ENCODE measurements around the gene NPIPB6.

Gene NPIPB6

GRCh38 chr16:28300327-28300726 lies 63.0 kb downstream of the NPIPB6 start:
- Histone ChIP-seq H3K4me1 (ENCODE audit: control insufficient read depth, insufficient read depth, low read length) (peaks cover 3% of the 10 kb centered on the region), H3K9me3 (ENCODE audit: control insufficient read depth, insufficient read depth, low read length) (no peaks in the 10 kb centered on the region), H3K27me3 (ENCODE audit: control insufficient read depth, insufficient read depth, low read length) (no peaks in the 10 kb centered on the region), H3K36me3 (ENCODE audit: control insufficient read depth, insufficient read depth, low read length) (0 out of 2 replicates have a peak, but pooled peaks cover 10% of the 10 kb centered on the region), H3K27ac (ENCODE audit: low read length) (no peak overlapping the region), H3K4me3 (ENCODE audit: low read length) (no peak overlapping the region)
- WGBS (ENCODE audit: insufficient coverage, insufficient read length): no CpG with 5 or more reads among the region's 5 CpGs
- no peak for DNase-seq (ENCODE audit: low read depth, low spot score)

GRCh38 chr16:28298511-28298878 lies 64.8 kb downstream of the NPIPB6 start:
- no peak overlapping the region for H3K4me3 ChIP-seq (ENCODE audit: low read length)
- WGBS (ENCODE audit: insufficient coverage, insufficient read length): no CpG with 5 or more reads among the region's 4 CpGs
- H3K27ac ChIP-seq (ENCODE audit: low read length): no peak overlapping the region
- no peaks in the 10 kb centered on the region for H3K27me3 ChIP-seq (ENCODE audit: control insufficient read depth, insufficient read depth, low read length)
- 0 out of 2 replicates have a peak, but pooled peaks cover 10% of the 10 kb centered on the region for H3K36me3 ChIP-seq (ENCODE audit: control insufficient read depth, insufficient read depth, low read length)
- H3K9me3 ChIP-seq (ENCODE audit: control insufficient read depth, insufficient read depth, low read length): no peaks in the 10 kb centered on the region
- no peak for DNase-seq (ENCODE audit: low read depth, low spot score)
- H3K4me1 ChIP-seq (ENCODE audit: control insufficient read depth, insufficient read depth, low read length): peaks cover 5% of the 10 kb centered on the region

GRCh38 chr16:28297784-28298510 lies 65.4 kb downstream of the NPIPB6 start:
- WGBS (ENCODE audit: insufficient coverage, insufficient read length): no CpG with 5 or more reads among the region's 11 CpGs
- no peak overlapping the region for H3K4me3 ChIP-seq (ENCODE audit: low read length)
- H3K36me3 ChIP-seq (ENCODE audit: control insufficient read depth, insufficient read depth, low read length): 0 out of 2 replicates have a peak, but pooled peaks cover 10% of the 10 kb centered on the region
- no peaks in the 10 kb centered on the region for H3K9me3 ChIP-seq (ENCODE audit: control insufficient read depth, insufficient read depth, low read length)
- peaks cover 5% of the 10 kb centered on the region for H3K4me1 ChIP-seq (ENCODE audit: control insufficient read depth, insufficient read depth, low read length)
- no peak for DNase-seq (ENCODE audit: low read depth, low spot score)
- H3K27me3 ChIP-seq (ENCODE audit: control insufficient read depth, insufficient read depth, low read length): no peaks in the 10 kb centered on the region
- no peak overlapping the region for H3K27ac ChIP-seq (ENCODE audit: low read length)

- peaks cover 5% of the 10 kb centered on the region for H3K4me1 ChIP-seq (ENCODE audit: control insufficient read depth, insufficient read depth, low read length)
- no CpG with 5 or more reads among the region's 2 CpGs for WGBS (ENCODE audit: insufficient coverage, insufficient read length)
- no peak overlapping the region for H3K27ac ChIP-seq (ENCODE audit: low read length)
- no peaks in the 10 kb centered on the region for H3K27me3 ChIP-seq (ENCODE audit: control insufficient read depth, insufficient read depth, low read length)
- no peak for DNase-seq (ENCODE audit: low read depth, low spot score)
- 0 out of 2 replicates have a peak, but pooled peaks cover 10% of the 10 kb centered on the region for H3K36me3 ChIP-seq (ENCODE audit: control insufficient read depth, insufficient read depth, low read length)
- no peak overlapping the region for H3K4me3 ChIP-seq (ENCODE audit: low read length)
- no peaks in the 10 kb centered on the region for H3K9me3 ChIP-seq (ENCODE audit: control insufficient read depth, insufficient read depth, low read length)
Observed at GRCh38 chr16:28297308-28297707, 66.0 kb downstream of the NPIPB6 start.

- H3K4me3 ChIP-seq (ENCODE audit: low read length): no peak overlapping the region
- no peak overlapping the region for H3K27ac ChIP-seq (ENCODE audit: low read length)
- H3K9me3 ChIP-seq (ENCODE audit: control insufficient read depth, insufficient read depth, low read length): no peaks in the 10 kb centered on the region
- no peaks in the 10 kb centered on the region for H3K27me3 ChIP-seq (ENCODE audit: control insufficient read depth, insufficient read depth, low read length)
- peaks cover 5% of the 10 kb centered on the region; the same call in 1 of the 2 replicates for H3K4me1 ChIP-seq (ENCODE audit: control insufficient read depth, insufficient read depth, low read length)
- WGBS (ENCODE audit: insufficient coverage, insufficient read length): no CpG with 5 or more reads among the region's 11 CpGs
- no peak for DNase-seq (ENCODE audit: low read depth, low spot score)
- H3K36me3 ChIP-seq (ENCODE audit: control insufficient read depth, insufficient read depth, low read length): 0 out of 2 replicates have a peak, but pooled peaks cover 10% of the 10 kb centered on the region
Observed at GRCh38 chr16:28295276-28295675, 68.0 kb downstream of the NPIPB6 start.

- no peak for DNase-seq (ENCODE audit: low read depth, low spot score)
- H3K27ac ChIP-seq (ENCODE audit: low read length): no peak overlapping the region
- no CpG with 5 or more reads among the region's 6 CpGs for WGBS (ENCODE audit: insufficient coverage, insufficient read length)
- H3K4me1 ChIP-seq (ENCODE audit: control insufficient read depth, insufficient read depth, low read length): peaks cover 5% of the 10 kb centered on the region; the same call in 1 of the 2 replicates
- H3K9me3 ChIP-seq (ENCODE audit: control insufficient read depth, insufficient read depth, low read length): no peaks in the 10 kb centered on the region
- H3K4me3 ChIP-seq (ENCODE audit: low read length): peak overlapping the region; percentile 82; the same call in 1 of the 2 replicates
- no peaks in the 10 kb centered on the region for H3K27me3 ChIP-seq (ENCODE audit: control insufficient read depth, insufficient read depth, low read length)
- 0 out of 2 replicates have a peak, but pooled peaks cover 4% of the 10 kb centered on the region for H3K36me3 ChIP-seq (ENCODE audit: control insufficient read depth, insufficient read depth, low read length)
Observed at GRCh38 chr16:28294201-28294600, 69.1 kb downstream of the NPIPB6 start.

- Histone ChIP-seq H3K4me1 (ENCODE audit: control insufficient read depth, insufficient read depth, low read length) (peaks cover 5% of the 10 kb centered on the region; the same call in 1 of the 2 replicates), H3K27me3 (ENCODE audit: control insufficient read depth, insufficient read depth, low read length) (no peaks in the 10 kb centered on the region), H3K27ac (ENCODE audit: low read length) (no peak overlapping the region), H3K36me3 (ENCODE audit: control insufficient read depth, insufficient read depth, low read length) (0 out of 2 replicates have a peak, but pooled peaks cover 4% of the 10 kb centered on the region), H3K9me3 (ENCODE audit: control insufficient read depth, insufficient read depth, low read length) (no peaks in the 10 kb centered on the region), H3K4me3 (ENCODE audit: low read length) (peak overlapping the region; percentile 82)
- no CpG with 5 or more reads among the region's 10 CpGs for WGBS (ENCODE audit: insufficient coverage, insufficient read length)
- no peak for DNase-seq (ENCODE audit: low read depth, low spot score)
Observed at GRCh38 chr16:28293601-28293960, 69.7 kb downstream of the NPIPB6 start.

- Histone ChIP-seq H3K27me3 (ENCODE audit: control insufficient read depth, insufficient read depth, low read length) (no peaks in the 10 kb centered on the region), H3K4me3 (ENCODE audit: low read length) (peak overlapping the region; percentile 82), H3K27ac (ENCODE audit: low read length) (no peak overlapping the region), H3K9me3 (ENCODE audit: control insufficient read depth, insufficient read depth, low read length) (no peaks in the 10 kb centered on the region), H3K4me1 (ENCODE audit: control insufficient read depth, insufficient read depth, low read length) (0 out of 2 replicates have a peak, but pooled peaks cover 2% of the 10 kb centered on the region), H3K36me3 (ENCODE audit: control insufficient read depth, insufficient read depth, low read length) (no peaks in the 10 kb centered on the region)
- DNase-seq (ENCODE audit: low read depth, low spot score): no peak
- no CpG with 5 or more reads among the region's 60 CpGs for WGBS (ENCODE audit: insufficient coverage, insufficient read length)
Observed at GRCh38 chr16:28292731-28293600, 70.3 kb downstream of the NPIPB6 start.
